ENCODE results near the gene RNF217.
"Not testable (repeated sequence)": the region's sequence is repeated elsewhere in the genome, so short reads cannot be mapped to it uniquely, and the experiment has no call there.

RNF217 gene

DNA sequence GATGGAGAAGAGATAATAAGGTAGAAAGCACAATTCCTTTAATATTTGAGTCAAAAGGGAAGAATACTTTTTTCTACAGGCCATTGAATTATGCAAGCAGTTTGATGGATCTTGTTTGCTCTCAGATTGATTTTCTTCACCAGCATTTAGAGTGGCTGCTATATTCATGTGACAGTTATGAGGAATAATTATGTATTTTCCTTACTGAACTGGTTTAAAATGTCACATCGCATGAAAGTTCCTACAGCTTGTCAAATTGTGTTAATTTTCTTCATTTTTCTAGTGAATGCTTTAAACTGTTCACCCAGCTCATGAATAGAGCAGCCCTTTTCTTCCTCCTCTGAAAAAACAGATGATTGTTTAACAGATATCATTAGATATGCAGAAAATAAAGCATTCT, 153.9 kb downstream of the RNF217 start:
- H3K27ac Mint-ChIP-seq: no peak overlapping the region
- H3K4me3 Mint-ChIP-seq: no peak overlapping the region
- H3K27me3 Mint-ChIP-seq: peaks cover 7 to 9% of the 10 kb centered on the region in 2 donors
- DNase-seq (no peak), ATAC-seq (replicated peaks) (no peak)
- no peaks in the 10 kb centered on the region for H3K4me1 Mint-ChIP-seq (ENCODE audit: low read depth in 2 of 2)
- H3K36me3 Mint-ChIP-seq (ENCODE audit: insufficient read depth): no peaks in the 10 kb centered on the region
- peaks cover 8 to 13% of the 10 kb centered on the region in 2 donors for H3K9me3 Mint-ChIP-seq

DNA sequence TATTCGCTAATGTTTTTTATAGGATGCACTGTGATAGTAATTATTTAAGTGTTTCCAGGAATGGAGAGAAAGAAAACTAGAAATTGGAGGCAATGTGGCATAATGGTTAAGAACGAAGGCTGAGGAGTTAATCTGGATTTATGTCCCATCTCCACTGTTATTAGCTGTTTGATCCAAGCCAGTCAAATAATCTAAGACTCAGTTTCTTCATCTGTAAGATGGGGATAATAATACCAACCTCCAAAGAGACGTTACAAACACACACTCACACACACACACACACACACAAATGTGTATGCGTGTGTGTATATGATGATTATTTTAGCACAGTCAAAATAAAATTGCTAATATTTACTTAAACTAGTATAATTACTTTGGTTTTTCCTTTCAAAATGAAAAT, 154.5 kb downstream of the RNF217 start:
- no peaks in the 10 kb centered on the region for H3K4me1 Mint-ChIP-seq (ENCODE audit: low read depth in 2 of 2)
- H3K36me3 Mint-ChIP-seq (ENCODE audit: insufficient read depth): no peaks in the 10 kb centered on the region
- H3K9me3 Mint-ChIP-seq: peaks cover 4 to 7% of the 10 kb centered on the region in 2 donors
- H3K4me3 Mint-ChIP-seq: no peak overlapping the region
- ATAC-seq (replicated peaks) (no peak), DNase-seq (no peak)
- peaks cover 9 to 12% of the 10 kb centered on the region in 2 donors for H3K27me3 Mint-ChIP-seq
- no peak overlapping the region for H3K27ac Mint-ChIP-seq

DNA sequence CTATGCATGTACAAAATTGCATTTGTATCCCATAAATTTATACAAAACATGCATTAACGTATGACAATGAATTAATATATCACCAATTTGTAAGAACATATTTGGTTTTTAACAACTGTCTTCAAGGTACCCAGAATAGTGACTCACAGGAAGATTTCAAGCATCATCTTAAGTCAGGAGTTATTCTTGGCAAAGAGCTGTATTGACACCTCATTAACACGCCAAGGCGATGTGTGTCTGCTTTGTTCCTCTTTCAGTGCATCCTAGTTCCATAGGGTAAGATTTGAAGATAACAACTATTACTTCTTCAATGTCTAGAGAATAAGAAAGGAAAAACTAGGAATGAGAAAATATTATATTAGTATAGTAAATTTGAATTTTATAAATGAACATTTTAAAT, 155.6 kb downstream of the RNF217 start:
- H3K27ac Mint-ChIP-seq: no peak overlapping the region
- DNase-seq (no peak), ATAC-seq (replicated peaks) (no peak)
- H3K9me3 Mint-ChIP-seq: no peaks in the 10 kb centered on the region
- no peaks in the 10 kb centered on the region for H3K4me1 Mint-ChIP-seq (ENCODE audit: low read depth in 2 of 2)
- H3K36me3 Mint-ChIP-seq (ENCODE audit: insufficient read depth): no peaks in the 10 kb centered on the region
- H3K27me3 Mint-ChIP-seq: peaks cover 9 to 12% of the 10 kb centered on the region in 2 donors
- no peak overlapping the region for H3K4me3 Mint-ChIP-seq

DNA sequence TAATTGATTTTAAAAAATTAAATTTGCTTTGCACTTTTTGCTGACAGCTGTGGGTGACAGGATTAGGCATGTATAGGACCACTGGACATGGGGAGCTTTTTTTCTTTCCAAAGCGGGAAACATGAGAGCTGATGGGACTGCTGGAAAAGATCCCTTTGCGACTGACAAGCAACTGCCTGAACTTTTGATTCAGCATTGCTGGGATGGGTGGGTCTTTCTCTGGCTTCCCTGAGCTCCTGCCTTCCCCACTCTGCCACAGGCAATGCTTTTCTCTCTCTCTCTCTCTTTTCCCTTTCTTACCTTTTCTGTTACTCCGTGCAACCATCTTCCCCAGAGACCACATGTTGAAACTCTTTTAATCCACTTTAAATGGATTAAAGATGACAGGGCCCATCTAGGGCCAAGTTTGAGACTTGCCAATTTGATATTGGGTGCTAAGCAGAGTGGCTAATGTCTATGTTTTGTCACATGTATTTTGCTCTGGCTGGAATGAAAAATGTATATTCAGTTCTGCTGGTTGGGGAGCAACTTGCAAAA, 157.9 kb downstream of the RNF217 start:
- DNase-seq: no peak
- Mint-ChIP-seq H3K36me3 (ENCODE audit: insufficient read depth) (no peaks in the 10 kb centered on the region), H3K4me1 (ENCODE audit: low read depth in 2 of 2) (no peaks in the 10 kb centered on the region), H3K27me3 (peaks cover 9 to 25% of the 10 kb centered on the region in 2 donors), H3K4me3 (no peak overlapping the region), H3K27ac (no peak overlapping the region), H3K9me3 (no peaks in the 10 kb centered on the region)
- no peak for ATAC-seq (replicated peaks)

DNA sequence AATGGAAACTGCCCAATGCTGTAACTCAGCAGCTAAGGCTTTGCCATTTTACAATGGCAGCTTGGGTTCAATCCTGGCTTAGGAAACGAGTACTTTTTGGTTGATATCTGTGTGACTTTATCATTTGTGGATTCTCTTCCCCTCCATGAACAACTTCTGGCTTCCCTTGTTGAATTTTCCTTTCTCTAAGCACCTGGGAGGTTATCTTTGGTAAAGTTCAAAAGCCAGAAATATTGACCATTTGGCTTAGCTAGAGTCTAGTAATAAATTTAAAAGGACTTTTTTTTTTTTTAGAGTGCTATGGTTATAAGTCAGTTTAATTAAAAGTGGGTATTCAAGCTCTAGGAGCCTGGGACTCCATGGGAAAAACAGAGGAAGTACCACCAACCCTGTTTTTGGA, 159.7 kb downstream of the RNF217 start:
- no peak for ATAC-seq (replicated peaks)
- H3K27me3 Mint-ChIP-seq: peaks cover 9 to 25% of the 10 kb centered on the region in 2 donors

GRCh38 chr6:125123051-125123450, 160.8 kb downstream of the RNF217 start:
- no peaks in the 10 kb centered on the region for H3K9me3 Mint-ChIP-seq
- DNase-seq: no peak
- no peak overlapping the region for H3K4me3 Mint-ChIP-seq
- H3K27me3 Mint-ChIP-seq: peaks cover 9 to 25% of the 10 kb centered on the region in 2 donors
- no peak for ATAC-seq (replicated peaks)
- no peaks in the 10 kb centered on the region for H3K36me3 Mint-ChIP-seq (ENCODE audit: insufficient read depth)
- no peaks in the 10 kb centered on the region for H3K4me1 Mint-ChIP-seq (ENCODE audit: low read depth in 2 of 2)
- H3K27ac Mint-ChIP-seq: no peak overlapping the region

More for the DNA sequence above, 159.7 kb downstream of the RNF217 start:
- no peak for DNase-seq
- Mint-ChIP-seq H3K36me3 (ENCODE audit: insufficient read depth) (no peaks in the 10 kb centered on the region), H3K4me1 (ENCODE audit: low read depth in 2 of 2) (no peaks in the 10 kb centered on the region), H3K27ac (no peak overlapping the region), H3K9me3 (no peaks in the 10 kb centered on the region), H3K4me3 (no peak overlapping the region)

GRCh38 chr6:125123468-125124048, 161.3 kb downstream of the RNF217 start:
- Mint-ChIP-seq H3K9me3 (no peaks in the 10 kb centered on the region), H3K36me3 (ENCODE audit: insufficient read depth) (no peaks in the 10 kb centered on the region), H3K27me3 (peaks cover 9 to 25% of the 10 kb centered on the region in 2 donors), H3K4me3 (no peak overlapping the region), H3K27ac (no peak overlapping the region), H3K4me1 (ENCODE audit: low read depth in 2 of 2) (no peaks in the 10 kb centered on the region)
- DNase-seq: no peak
- no peak for ATAC-seq (replicated peaks)

DNA sequence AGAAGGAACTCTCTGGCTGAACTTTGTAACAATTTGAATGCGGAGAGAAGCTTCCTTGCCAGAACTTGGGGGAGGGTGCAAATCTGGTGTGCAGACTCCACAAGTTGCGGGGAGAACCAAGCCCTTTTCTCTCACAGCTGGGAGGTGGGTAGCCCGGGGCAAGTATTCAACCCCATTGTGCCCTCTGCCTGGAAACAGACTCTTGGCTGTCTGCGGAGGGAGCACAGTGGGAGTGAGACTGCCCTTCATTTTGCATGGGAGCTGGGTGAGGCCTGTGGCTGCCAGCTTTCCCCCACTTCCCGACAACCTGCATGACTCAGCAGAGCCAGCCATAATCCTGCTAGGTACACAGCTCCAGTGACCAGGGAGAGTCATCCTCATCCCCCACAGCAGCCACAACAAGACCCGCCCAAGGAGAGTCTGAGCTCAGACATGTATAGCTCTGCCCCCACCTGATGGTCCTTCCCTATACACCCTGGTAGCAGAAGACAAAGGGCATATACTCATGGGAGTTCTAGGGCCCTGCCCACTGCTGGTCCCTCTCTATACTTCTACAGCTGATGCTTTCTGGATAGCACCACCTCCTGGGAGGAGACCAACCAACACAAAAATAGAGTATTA, 161.9 kb downstream of the RNF217 start:
- Mint-ChIP-seq H3K9me3 (no peaks in the 10 kb centered on the region), H3K36me3 (ENCODE audit: insufficient read depth) (no peaks in the 10 kb centered on the region), H3K27me3 (peaks cover 9 to 25% of the 10 kb centered on the region in 2 donors), H3K4me3 (no peak overlapping the region), H3K27ac (no peak overlapping the region), H3K4me1 (ENCODE audit: low read depth in 2 of 2) (no peaks in the 10 kb centered on the region)
- DNase-seq: no peak
- ATAC-seq (replicated peaks): no peak

DNA sequence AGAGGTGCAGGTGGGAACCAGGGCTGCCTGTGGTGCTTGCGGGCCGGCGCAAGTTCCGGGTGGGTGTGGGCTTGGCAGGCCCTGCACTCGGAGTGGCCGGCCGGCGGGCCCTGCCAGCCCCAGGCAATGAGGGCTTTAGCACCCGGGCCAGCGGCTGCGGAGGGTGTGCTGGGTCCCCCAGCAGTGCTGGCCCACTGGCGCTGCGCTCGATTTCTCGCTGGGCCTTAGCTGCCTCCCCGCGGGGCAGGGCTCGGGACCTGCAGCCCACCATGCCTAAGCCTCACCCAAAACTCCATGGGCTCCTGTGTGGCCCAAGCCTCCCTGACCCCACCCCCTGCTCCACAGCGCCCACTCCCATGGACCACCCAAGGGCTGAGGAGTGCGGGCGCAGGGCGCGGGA, 163.6 kb downstream of the RNF217 start:
- not testable (repeated sequence) for H3K27ac Mint-ChIP-seq; ATAC-seq (replicated peaks); H3K36me3 Mint-ChIP-seq (ENCODE audit: insufficient read depth); DNase-seq; H3K4me1 Mint-ChIP-seq (ENCODE audit: low read depth in 2 of 2); H3K4me3 Mint-ChIP-seq; H3K9me3 Mint-ChIP-seq
- peaks cover 2 to 21% of the 10 kb centered on the region in 2 donors for H3K27me3 Mint-ChIP-seq

DNA sequence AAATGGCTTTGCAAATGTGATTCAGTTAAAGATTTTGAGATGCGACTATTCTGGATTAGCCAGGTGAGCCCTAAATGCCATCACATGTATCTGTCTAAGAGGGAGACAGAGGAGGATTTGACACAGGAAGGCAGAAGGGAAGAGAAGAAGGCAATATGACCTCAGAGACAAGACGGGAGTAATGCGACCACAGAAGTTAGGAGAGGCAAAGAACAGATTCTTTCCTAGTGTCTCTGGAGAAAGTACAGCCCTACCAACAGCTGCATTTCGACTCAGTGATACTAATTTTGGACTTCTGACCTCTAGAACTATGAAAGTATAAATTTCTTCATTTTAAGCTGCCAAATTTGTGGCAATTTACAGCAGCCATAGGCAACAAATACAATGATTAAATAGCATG, 167.1 kb downstream of the RNF217 start:
- H3K27ac Mint-ChIP-seq: no peak overlapping the region
- no peak overlapping the region for H3K4me3 Mint-ChIP-seq
- H3K27me3 Mint-ChIP-seq: peaks cover 0 to 4% of the 10 kb centered on the region in 2 donors
- no peaks in the 10 kb centered on the region for H3K36me3 Mint-ChIP-seq (ENCODE audit: insufficient read depth)
- H3K4me1 Mint-ChIP-seq (ENCODE audit: low read depth in 2 of 2): no peaks in the 10 kb centered on the region
- no peaks in the 10 kb centered on the region for H3K9me3 Mint-ChIP-seq
- DNase-seq: no peak
- no peak for ATAC-seq (replicated peaks)

GRCh38 chr6:125132058-125132457, 169.8 kb downstream of the RNF217 start:
- Mint-ChIP-seq H3K36me3 (ENCODE audit: insufficient read depth) (no peaks in the 10 kb centered on the region), H3K4me3 (no peak overlapping the region), H3K27ac (no peak overlapping the region), H3K9me3 (no peaks in the 10 kb centered on the region), H3K27me3 (no peaks in the 10 kb centered on the region), H3K4me1 (ENCODE audit: low read depth in 2 of 2) (no peaks in the 10 kb centered on the region)
- ATAC-seq (replicated peaks) (no peak), DNase-seq (no peak)

GRCh38 chr6:125136378-125136777, 174.1 kb downstream of the RNF217 start:
- Mint-ChIP-seq H3K4me3 (no peak overlapping the region), H3K9me3 (no peaks in the 10 kb centered on the region), H3K4me1 (ENCODE audit: low read depth in 2 of 2) (no peaks in the 10 kb centered on the region), H3K27me3 (no peaks in the 10 kb centered on the region), H3K36me3 (ENCODE audit: insufficient read depth) (no peaks in the 10 kb centered on the region), H3K27ac (no peak overlapping the region)
- ATAC-seq (replicated peaks) (no peak), DNase-seq (no peak)

DNA sequence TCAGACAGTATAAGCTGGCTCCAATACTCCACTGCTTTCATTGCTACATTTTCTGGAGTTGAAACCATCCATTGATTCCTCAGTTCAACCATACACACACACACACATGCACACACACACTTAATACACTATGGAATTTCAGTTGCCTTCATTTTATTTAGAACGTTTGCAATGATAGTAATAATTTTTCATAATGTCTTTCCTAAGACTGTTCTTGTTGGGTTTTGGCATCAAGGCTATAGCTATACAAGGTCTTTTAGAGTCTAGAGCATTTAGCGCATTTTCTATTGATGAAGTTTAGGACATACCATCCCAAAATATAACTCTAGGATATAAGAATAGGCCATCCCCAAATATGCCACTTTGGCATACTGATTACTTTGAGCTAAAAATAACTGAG, 175.8 kb downstream of the RNF217 start:
- ATAC-seq (replicated peaks) (no peak), DNase-seq (no peak)
- H3K4me3 Mint-ChIP-seq: no peak overlapping the region
- no peaks in the 10 kb centered on the region for H3K4me1 Mint-ChIP-seq (ENCODE audit: low read depth in 2 of 2)
- H3K9me3 Mint-ChIP-seq: no peaks in the 10 kb centered on the region
- H3K27ac Mint-ChIP-seq: no peak overlapping the region
- H3K36me3 Mint-ChIP-seq (ENCODE audit: insufficient read depth): no peaks in the 10 kb centered on the region
- H3K27me3 Mint-ChIP-seq: peaks cover 10 to 12% of the 10 kb centered on the region in 2 donors

- no peak overlapping the region for H3K27ac Mint-ChIP-seq
- no peak overlapping the region for H3K4me3 Mint-ChIP-seq
- no peaks in the 10 kb centered on the region for H3K9me3 Mint-ChIP-seq
These were observed 178.6 kb downstream of the RNF217 start for GRCh38 chr6:125140808-125141207.

More at GRCh38 chr6:125140808-125141207, 178.6 kb downstream of the RNF217 start:
- Mint-ChIP-seq H3K27me3 (peaks cover 25 to 27% of the 10 kb centered on the region in 2 donors), H3K36me3 (ENCODE audit: insufficient read depth) (no peaks in the 10 kb centered on the region), H3K4me1 (ENCODE audit: low read depth in 2 of 2) (no peaks in the 10 kb centered on the region)
- DNase-seq: no peak
- ATAC-seq (replicated peaks): no peak

All from effector memory CD8-positive, alpha-beta T cell (primary cell).